HepG2 (cell line): ENCODE data around the gene GABRR3. TPM values are rescaled to one million over a fixed set of nuclear protein-coding genes. Genes with fewer than 3 reads are reported as not detected.

Source experiments
- ATAC-seq: fragments of 200-7000 bp; cut with Tn5 transposase; 3 replicates; pipeline ENCODE4 v1.9.1; 2020; ENCODE audit warnings: mild to moderate bottlenecking, moderate library complexity
- BruUV-seq: library from RNA; stranded (reverse); fragments of 400-500 nt; replicated peaks from 2 replicates; lab custom pipeline; 2021; lab: Mats Ljungman, UMichigan
- CTCF ChIA-PET: fragments of 300-600 bp; formaldehyde crosslinking; extraction: SDS; loops from one replicate; lab custom pipeline; 2021; ENCODE audit warnings: low total read pairs, inconsistent platforms, low intra/inter-chr PET ratio; lab: Yijun Ruan, JAX
- POLR2A ChIA-PET: fragments of 350-600 bp; sonication (Branson Sonifier 250); formaldehyde crosslinking; loops from one replicate; lab custom pipeline; 2020; ENCODE audit warnings: antibody characterized with exemption, inconsistent platforms; lab: Yijun Ruan, JAX
- DNase-seq: peaks from one replicate; pipeline ENCODE4 v3.0.0-alpha.2; 2015; ENCODE audit warnings: low spot score
- FAIRE-seq: peaks from 3 replicates; lab custom pipeline; 2011; peaks lifted over from hg19 to GRCh38; lab: Jason Lieb, UNC
- H2AFZ ChIP-seq: one replicate; pipeline ENCODE4 v1.6.1; 2011; ENCODE audit warnings: low read length, inconsistent platforms
- H3K27ac ChIP-seq: fragments of 300-600 bp; 3 replicates; pipeline ENCODE4 v1.8.0; 2011; ENCODE audit warnings: mixed run types, mild to moderate bottlenecking, mixed read lengths, low read length, inconsistent platforms; ENCODE audit not compliant: insufficient read depth; ENCODE audit errors: extremely low read length
- H3K27me3 ChIP-seq, 2 experiments: fragments of 200-600 bp in 1 of 2; 2 replicates in 1 of 2; 3 replicates in 1 of 2; pipeline versions ENCODE4 v1.6.0 to v1.8.0; 2011; ENCODE audit warnings: low read length in 2 of 2, mild to moderate bottlenecking in 2 of 2, moderate library complexity in 2 of 2, inconsistent platforms in 1 of 2; ENCODE audit not compliant: insufficient read depth in 2 of 2, control insufficient read depth in 1 of 2
- H3K36me3 ChIP-seq, 2 experiments: fragments of 200-600 bp in 1 of 2; replicated peaks in 1 of 2; 2 replicates in 1 of 2; 3 replicates in 1 of 2; pipeline versions ENCODE4 v1.5.1 to v1.8.0; 2011; ENCODE audit warnings: low read length in 2 of 2, inconsistent platforms in 1 of 2; ENCODE audit not compliant: insufficient read depth in 2 of 2, control insufficient read depth in 1 of 2
- H3K4me1 ChIP-seq: 2 replicates; pipeline ENCODE4 v1.5.1; 2012; ENCODE audit warnings: low read length, inconsistent platforms; ENCODE audit not compliant: insufficient read depth
- H3K4me2 ChIP-seq: 2 replicates; pipeline ENCODE4 v1.6.0; 2011; ENCODE audit warnings: low read depth, low read length, inconsistent platforms
- H3K4me3 ChIP-seq, 3 experiments: fragments of 200-600 bp in 1 of 3; sonication (generic), shearing (Covaris generic) in 1 of 3; replicated peaks in 1 of 3; 2 replicates each; pipeline ENCODE4 v1.5.1; 2011 to 2016; ENCODE audit warnings: low read length in 3 of 3, inconsistent platforms in 2 of 3, low read depth in 2 of 3, mild to moderate bottlenecking in 2 of 3, control low read depth in 1 of 3, mixed read lengths in 1 of 3; ENCODE audit not compliant: insufficient read depth in 1 of 3
- H3K79me2 ChIP-seq: one replicate; pipeline ENCODE4 v1.6.1; 2011; ENCODE audit warnings: low read length, inconsistent platforms; ENCODE audit not compliant: insufficient read depth
- H3K9ac ChIP-seq: 2 replicates; pipeline ENCODE4 v1.6.0; 2011; ENCODE audit warnings: mild to moderate bottlenecking, low read depth, low read length, inconsistent platforms; ENCODE audit not compliant: insufficient read depth
- H3K9me3 ChIP-seq: 2 replicates; pipeline ENCODE4 v1.5.1; 2012; ENCODE audit warnings: mild to moderate bottlenecking, low read length
- H4K20me1 ChIP-seq: 2 replicates; pipeline ENCODE4 v1.6.0; 2011; ENCODE audit warnings: inconsistent platforms, mild to moderate bottlenecking, low read length, moderate library complexity; ENCODE audit not compliant: insufficient read depth
- HNRNPK ChIP-seq: fragments of 200-400 bp; formaldehyde crosslinking; IDR thresholded peaks from 2 replicates; pipeline ENCODE4 v1.6.1; 2018; ENCODE audit warnings: low read length, low read depth, moderate library complexity, mild to moderate bottlenecking; ENCODE audit not compliant: poor library complexity, severe bottlenecking
- SNAI1 ChIP-seq: sonication (generic); formaldehyde crosslinking; IDR thresholded peaks from 2 replicates; pipeline ENCODE4 v1.5.0; 2020; ENCODE audit warnings: mild to moderate bottlenecking, missing genetic modification reagents, borderline replicate concordance
- WGBS: methylation state at CpG from one replicate; pipeline ENCODE4 v1.1.6; 2017; ENCODE audit warnings: low lambda C conversion rate; 5-methylcytosine and 5-hydroxymethylcytosine counted together
- in situ Hi-C: cut with HindIII; loops from 2 replicates; pipeline ENCODE4 v1.10.0; 2017; ENCODE audit warnings: low pct_unique_long_range_greater_than_20kb; ENCODE audit not compliant: extremely low pct_ligation_motif_present
- intact Hi-C: fragments of 100-400 bp; cut with micrococcal nuclease; formaldehyde crosslinking; loops from one replicate; pipeline ENCODE4 v1.10.0; 2022; ENCODE audit not compliant: unreplicated experiment
- polyA plus RNA-seq, 8 experiments: library from polyadenylated mRNA; depleted of rRNA in 3 of 8; stranded (reverse) in 7 of 8; unstranded in 1 of 8; fragments of >200 nt; fragmentation: Illumina TruSeq in 4 of 8; extraction: Trizol in 4 of 8; gene quantifications; 2 replicates each; pipeline versions ENCODE4 v1.2.1 to v1.2.3, GENCODE V29; 2011 to 2016; ENCODE audit warnings: low read depth in 4 of 8, missing spikeins in 1 of 8, mixed read lengths in 1 of 8; ENCODE audit not compliant: insufficient read depth in 1 of 8
- total RNA-seq, 5 experiments: library from RNA; depleted of rRNA; stranded (reverse); fragments of >200 nt; fragmentation: Illumina TruSeq; extraction: Trizol; gene quantifications; 2 replicates each; pipeline ENCODE4 v1.2.3, GENCODE V29; 2016; ENCODE audit warnings: low read depth in 1 of 5
- TF ChIP-seq, protein P1 (sequence below): sonication (generic); formaldehyde crosslinking; IDR thresholded peaks from 2 replicates; pipeline ENCODE4 v1.5.1; 2020; ENCODE audit warnings: missing genetic modification reagents, mild to moderate bottlenecking, borderline replicate concordance
- TF ChIP-seq, protein P2 (sequence below): sonication (generic); formaldehyde crosslinking; IDR thresholded peaks from 2 replicates; pipeline ENCODE4 v1.4.0; 2020; ENCODE audit warnings: mild to moderate bottlenecking, missing genetic modification reagents

Gene GABRR3
- total and polyA plus RNA-seq, 2 of the 13 experiments (the other 11 are each of a cell fraction or from before 2014, with no cell fraction given): 0.42 to 0.83 TPM

DNA sequence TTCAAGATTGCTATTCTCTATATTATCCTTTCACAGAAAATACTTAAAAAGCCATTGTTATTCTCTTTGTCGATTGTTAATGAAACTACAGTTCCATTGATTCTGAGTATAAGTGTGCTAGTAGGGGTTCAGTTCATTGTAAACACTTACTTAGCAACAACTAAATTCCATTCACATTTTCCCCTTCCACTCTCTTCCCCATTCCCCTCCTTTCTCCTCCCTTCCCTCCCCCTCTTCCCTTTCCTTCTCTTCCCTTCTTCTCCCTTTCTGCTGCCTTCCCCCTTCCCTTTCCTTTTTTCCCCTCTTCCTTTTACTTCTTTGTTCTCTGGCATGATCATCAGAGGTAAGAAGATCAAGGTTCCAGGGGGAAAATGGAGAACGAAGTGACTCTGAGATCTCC, 41.6 kb downstream of the GABRR3 start:
- CTCF ChIA-PET: no interaction called here

More for the DNA sequence above, 41.6 kb downstream of the GABRR3 start:
- H2AFZ ChIP-seq: no peak overlapping the region
- H3K36me3 ChIP-seq: no peaks in the 10 kb centered on the region
- H3K27ac ChIP-seq: peak overlapping the region; percentile 18
- in situ Hi-C loops: no loop called here
- intact Hi-C loops: no loop called here
- H3K4me2 ChIP-seq: no peak overlapping the region
- FAIRE-seq: no peak
- peak; percentile 19 for TF ChIP-seq HNRNPK
- TF ChIP-seq SNAI1 (CRISPR knock-in tag): no peak
- TF ChIP-seq, protein P1, sequence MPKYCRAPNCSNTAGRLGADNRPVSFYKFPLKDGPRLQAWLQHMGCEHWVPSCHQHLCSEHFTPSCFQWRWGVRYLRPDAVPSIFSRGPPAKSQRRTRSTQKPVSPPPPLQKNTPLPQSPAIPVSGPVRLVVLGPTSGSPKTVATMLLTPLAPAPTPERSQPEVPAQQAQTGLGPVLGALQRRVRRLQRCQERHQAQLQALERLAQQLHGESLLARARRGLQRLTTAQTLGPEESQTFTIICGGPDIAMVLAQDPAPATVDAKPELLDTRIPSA: no peak
- TF ChIP-seq, protein P2, sequence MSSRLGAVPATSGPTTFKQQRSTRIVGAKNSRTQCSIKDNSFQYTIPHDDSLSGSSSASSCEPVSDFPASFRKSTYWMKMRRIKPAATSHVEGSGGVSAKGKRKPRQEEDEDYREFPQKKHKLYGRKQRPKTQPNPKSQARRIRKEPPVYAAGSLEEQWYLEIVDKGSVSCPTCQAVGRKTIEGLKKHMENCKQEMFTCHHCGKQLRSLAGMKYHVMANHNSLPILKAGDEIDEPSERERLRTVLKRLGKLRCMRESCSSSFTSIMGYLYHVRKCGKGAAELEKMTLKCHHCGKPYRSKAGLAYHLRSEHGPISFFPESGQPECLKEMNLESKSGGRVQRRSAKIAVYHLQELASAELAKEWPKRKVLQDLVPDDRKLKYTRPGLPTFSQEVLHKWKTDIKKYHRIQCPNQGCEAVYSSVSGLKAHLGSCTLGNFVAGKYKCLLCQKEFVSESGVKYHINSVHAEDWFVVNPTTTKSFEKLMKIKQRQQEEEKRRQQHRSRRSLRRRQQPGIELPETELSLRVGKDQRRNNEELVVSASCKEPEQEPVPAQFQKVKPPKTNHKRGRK (CRISPR knock-in tag): peak; percentile 81; the same call in 1 of the 2 replicates
- TF ChIP-seq, all 625 proteins: peak for 2
- Histone ChIP-seq H3K4me1 (peaks cover 60% of the 10 kb centered on the region), H3K27me3 (no peaks in the 10 kb centered on the region), H3K79me2 (no peaks in the 10 kb centered on the region), H3K4me3 (no peak overlapping the region), H3K9ac (no peak overlapping the region), H3K9me3 (no peaks in the 10 kb centered on the region), H4K20me1 (no peaks in the 10 kb centered on the region)
- 64% methylated on average over 2 of the region's 2 CpGs for WGBS
- ATAC-seq: no peak
- BruUV-seq: no TSS peak
- POLR2A ChIA-PET: interaction anchor here (0.8 kb wide), 1 partner anchor 15 kb away, joined by 3 read pairs; no protein-coding TSS in a partner anchor
- DNase-seq: no peak
